ENCODE results near the gene SNX20. TPM values are rescaled to one million over a fixed set of nuclear protein-coding genes. Genes with fewer than 3 reads are reported as not detected.

Gene SNX20
- total RNA-seq: 2.2 TPM

GRCh38 chr16:50681021-50681885, at the start of gene SNX20:
Gene SNX20, minus strand, starts transcription at chr16:50681312. Its CDS starts 3,786 bp downstream, at chr16:50677526.

GRCh38 chr16:50692999-50693781, 12.1 kb upstream of the SNX20 start, which contains the start of gene NOD2:
Gene NOD2, plus strand, starts transcription at chr16:50693606. Its CDS starts 5,890 bp downstream, at chr16:50699496.

Other genes starting within 250 kb of the SNX20 start
- gene NKD1, start 132.9 kb downstream of the SNX20 start, total RNA-seq: 12.6 TPM
- gene NOD2, start 12.3 kb upstream of the SNX20 start, total RNA-seq: 2.8 TPM
- gene CYLD, start 60.8 kb upstream of the SNX20 start, total RNA-seq: 36.7 TPM

Data from metanephros (tissue), 1 donor.